Measurements from ENCODE around the gene SSH2. TPM values are rescaled to one million over a fixed set of nuclear protein-coding genes. Genes with fewer than 3 reads are reported as not detected.

The SSH2 gene
- total RNA-seq, 5 donors from 2014 or later (not counting 1 experiment from before 2014, with no cell fraction given), result 76.2 to 115 (median 82.7) TPM

GRCh38 chr17:29807520-29808361 lies 122.3 kb downstream of the SSH2 start:
- CTCF ChIA-PET, result interaction anchor here (0.5 to 5.8 kb wide), 39 partner anchors 10 to 1347 kb away, joined by 3 to 220 read pairs (median 5); partner anchors contain the start of gene SSH2 (in 2 of the 2)
- no peak overlapping the region for H3K4me3 ChIP-seq (ENCODE audit: control insufficient read depth in 1 of 2, extremely low read depth in 1 of 2, low read length in 1 of 2)
- Mint-ChIP-seq H3K27me3 (no peaks in the 10 kb centered on the region), H3K9me3 (no peaks in the 10 kb centered on the region), H3K4me1 (peaks cover 23 to 26% (median 26%) of the 10 kb centered on the region in 3 donors), H3K27ac (peak overlapping the region in 1 of 2 donors; percentile 2), H3K4me3 (no peak overlapping the region), H3K36me3 (no peaks in the 10 kb centered on the region)
- H3K27ac ChIP-seq (ENCODE audit: low read length), result no peak overlapping the region
- no peaks in the 10 kb centered on the region for H3K9me3 ChIP-seq
- POLR2A ChIA-PET, result interaction anchor here (0.6 to 1.0 kb wide), 4 partner anchors 123 to 1801 kb away, joined by 3 to 12 read pairs (median 7); partner anchors contain the start of gene SSH2 (in 1 of the 2)
- 54% methylated on average over 4 of the region's 14 CpGs for WGBS (ENCODE audit: insufficient coverage)
- no peaks in the 10 kb centered on the region for H3K27me3 ChIP-seq (replicated peaks in 1 of 2; ENCODE audit: control insufficient read depth in 2 of 2, extremely low read depth in 1 of 2, insufficient read depth in 2 of 2, low read length in 1 of 2)
- no peaks in the 10 kb centered on the region for H3K36me3 ChIP-seq (ENCODE audit: control insufficient read depth in 2 of 2, extremely low read depth in 1 of 2, insufficient read depth in 1 of 2, low read length in 1 of 2)
- ATAC-seq (replicated peaks in 1 of 4), result peak; percentile 73 to 85 (median 78)
- DNase-seq, result peak; percentile 17 to 82 (median 60)
- H3K4me1 ChIP-seq (ENCODE audit: control insufficient read depth in 1 of 2, extremely low read depth in 1 of 2, insufficient read depth in 2 of 2, low read length in 2 of 2), result peaks cover 12 to 20% of the 10 kb centered on the region in 2 experiments

- ATAC-seq (replicated peaks in 1 of 4) (no peak), DNase-seq (no peak)
- no peak overlapping the region for H3K4me3 ChIP-seq (ENCODE audit: control insufficient read depth in 1 of 2, extremely low read depth in 1 of 2, low read length in 1 of 2)
- Mint-ChIP-seq H3K27ac (no peak overlapping the region), H3K36me3 (no peaks in the 10 kb centered on the region), H3K4me1 (peaks cover under 1 to 2% (median under 1%) of the 10 kb centered on the region in 3 donors), H3K4me3 (no peak overlapping the region), H3K27me3 (no peaks in the 10 kb centered on the region), H3K9me3 (no peaks in the 10 kb centered on the region)
- ChIA-PET CTCF (interaction anchor here in 1 of 2 donors (0.6 to 1.1 kb wide), 5 partner anchors 23 to 592 kb away, joined by 3 to 4 read pairs (median 3); partner anchors contain the start of gene SSH2), POLR2A (no interaction called here)
- 100% methylated on average over 1 of the region's 3 CpGs for WGBS (ENCODE audit: insufficient coverage)
- H3K9me3 ChIP-seq, result no peaks in the 10 kb centered on the region
- peaks cover 0 to 4% of the 10 kb centered on the region in 2 experiments for H3K4me1 ChIP-seq (ENCODE audit: control insufficient read depth in 1 of 2, extremely low read depth in 1 of 2, insufficient read depth in 2 of 2, low read length in 2 of 2)
- no peak overlapping the region for H3K27ac ChIP-seq (ENCODE audit: low read length)
- no peaks in the 10 kb centered on the region for H3K27me3 ChIP-seq (replicated peaks in 1 of 2; ENCODE audit: control insufficient read depth in 2 of 2, extremely low read depth in 1 of 2, insufficient read depth in 2 of 2, low read length in 1 of 2)
- H3K36me3 ChIP-seq (ENCODE audit: control insufficient read depth in 2 of 2, extremely low read depth in 1 of 2, insufficient read depth in 1 of 2, low read length in 1 of 2), result no peaks in the 10 kb centered on the region
Observed at GRCh38 chr17:29802246-29802645, 127.8 kb downstream of the SSH2 start.

GRCh38 chr17:29800457-29800856 lies 129.6 kb downstream of the SSH2 start:
- Mint-ChIP-seq H3K4me3 (no peak overlapping the region), H3K4me1 (no peaks in the 10 kb centered on the region), H3K36me3 (no peaks in the 10 kb centered on the region), H3K27me3 (no peaks in the 10 kb centered on the region), H3K27ac (no peak overlapping the region), H3K9me3 (no peaks in the 10 kb centered on the region)
- no peaks in the 10 kb centered on the region for H3K4me1 ChIP-seq (ENCODE audit: control insufficient read depth in 1 of 2, extremely low read depth in 1 of 2, insufficient read depth in 2 of 2, low read length in 2 of 2)
- DNase-seq, result no peak
- no peak overlapping the region for H3K4me3 ChIP-seq (ENCODE audit: control insufficient read depth in 1 of 2, extremely low read depth in 1 of 2, low read length in 1 of 2)
- ChIA-PET CTCF (interaction anchor here (1.0 to 1.6 kb wide), 3 partner anchors 10 to 131 kb away, joined by 3 to 4 read pairs (median 3); no protein-coding TSS in a partner anchor), POLR2A (interaction anchor here in 1 of 2 donors (0.7 kb wide), 1 partner anchor 61 kb away, joined by 7 read pairs; no protein-coding TSS in a partner anchor)
- no peaks in the 10 kb centered on the region for H3K9me3 ChIP-seq
- WGBS (ENCODE audit: insufficient coverage), result no CpG with 5 or more reads among the region's 1 CpG
- H3K27ac ChIP-seq (ENCODE audit: low read length), result no peak overlapping the region
- ATAC-seq (replicated peaks in 1 of 4), result no peak
- H3K36me3 ChIP-seq (ENCODE audit: control insufficient read depth in 2 of 2, extremely low read depth in 1 of 2, insufficient read depth in 1 of 2, low read length in 1 of 2), result no peaks in the 10 kb centered on the region
- H3K27me3 ChIP-seq (replicated peaks in 1 of 2; ENCODE audit: control insufficient read depth in 2 of 2, extremely low read depth in 1 of 2, insufficient read depth in 2 of 2, low read length in 1 of 2), result no peaks in the 10 kb centered on the region

GRCh38 chr17:29796652-29797051 lies 133.4 kb downstream of the SSH2 start:
- Mint-ChIP-seq H3K9me3 (no peaks in the 10 kb centered on the region), H3K4me3 (no peak overlapping the region), H3K36me3 (no peaks in the 10 kb centered on the region), H3K27ac (no peak overlapping the region), H3K27me3 (no peaks in the 10 kb centered on the region), H3K4me1 (no peaks in the 10 kb centered on the region)
- ATAC-seq (replicated peaks in 1 of 4) (no peak), DNase-seq (no peak)
- no peaks in the 10 kb centered on the region for H3K4me1 ChIP-seq (ENCODE audit: control insufficient read depth in 1 of 2, extremely low read depth in 1 of 2, insufficient read depth in 2 of 2, low read length in 2 of 2)
- H3K4me3 ChIP-seq (ENCODE audit: control insufficient read depth in 1 of 2, extremely low read depth in 1 of 2, low read length in 1 of 2), result no peak overlapping the region
- no peaks in the 10 kb centered on the region for H3K27me3 ChIP-seq (replicated peaks in 1 of 2; ENCODE audit: control insufficient read depth in 2 of 2, extremely low read depth in 1 of 2, insufficient read depth in 2 of 2, low read length in 1 of 2)
- ChIA-PET POLR2A (no interaction called here), CTCF (interaction anchor here in 1 of 2 donors (0.6 to 1.1 kb wide), 2 partner anchors 155 to 260 kb away, joined by 5 to 7 read pairs; no protein-coding TSS in a partner anchor)
- no peaks in the 10 kb centered on the region for H3K9me3 ChIP-seq
- WGBS (ENCODE audit: insufficient coverage), result no CpG with 5 or more reads among the region's 2 CpGs
- peaks cover 0 to 2% of the 10 kb centered on the region in 2 donors for H3K36me3 ChIP-seq (ENCODE audit: control insufficient read depth in 2 of 2, extremely low read depth in 1 of 2, insufficient read depth in 1 of 2, low read length in 1 of 2)
- H3K27ac ChIP-seq (ENCODE audit: low read length), result no peak overlapping the region

- H3K4me1 Mint-ChIP-seq, result no peaks in the 10 kb centered on the region
- peaks cover 17% of the 10 kb centered on the region for H3K36me3 Mint-ChIP-seq
- no peaks in the 10 kb centered on the region for H3K9me3 Mint-ChIP-seq
- CTCF ChIA-PET, result interaction anchor here in 1 of 2 donors (0.6 kb wide), 1 partner anchor 14 kb away, joined by 5 read pairs; no protein-coding TSS in a partner anchor
- H3K27me3 Mint-ChIP-seq, result no peaks in the 10 kb centered on the region
- H3K27me3 ChIP-seq (replicated peaks in 1 of 2; ENCODE audit: control insufficient read depth in 2 of 2, extremely low read depth in 1 of 2, insufficient read depth in 2 of 2, low read length in 1 of 2), result no peaks in the 10 kb centered on the region
- H3K27ac Mint-ChIP-seq, result no peak overlapping the region
- no peaks in the 10 kb centered on the region for H3K9me3 ChIP-seq
- ATAC-seq (replicated peaks in 1 of 4) (no peak), DNase-seq (no peak)
- no peak overlapping the region for H3K4me3 Mint-ChIP-seq
- H3K36me3 ChIP-seq (ENCODE audit: control insufficient read depth in 2 of 2, extremely low read depth in 1 of 2, insufficient read depth in 1 of 2, low read length in 1 of 2), result peaks cover 0 to 8% of the 10 kb centered on the region in 2 donors
- POLR2A ChIA-PET, result no interaction called here
- H3K4me1 ChIP-seq (ENCODE audit: control insufficient read depth in 1 of 2, extremely low read depth in 1 of 2, insufficient read depth in 2 of 2, low read length in 2 of 2), result no peaks in the 10 kb centered on the region
- H3K27ac ChIP-seq (ENCODE audit: low read length), result no peak overlapping the region
- WGBS (ENCODE audit: insufficient coverage), result 83% methylated on average over 2 of the region's 5 CpGs
- no peak overlapping the region for H3K4me3 ChIP-seq (ENCODE audit: control insufficient read depth in 1 of 2, extremely low read depth in 1 of 2, low read length in 1 of 2)
Observed at GRCh38 chr17:29793501-29793900, 136.5 kb downstream of the SSH2 start.

GRCh38 chr17:29791336-29792080 lies 138.5 kb downstream of the SSH2 start:
- H3K4me1 ChIP-seq (ENCODE audit: control insufficient read depth in 1 of 2, extremely low read depth in 1 of 2, insufficient read depth in 2 of 2, low read length in 2 of 2), result no peaks in the 10 kb centered on the region
- H3K9me3 Mint-ChIP-seq, result no peaks in the 10 kb centered on the region
- peaks cover 22% of the 10 kb centered on the region for H3K36me3 Mint-ChIP-seq
- no peaks in the 10 kb centered on the region for H3K27me3 ChIP-seq (replicated peaks in 1 of 2; ENCODE audit: control insufficient read depth in 2 of 2, extremely low read depth in 1 of 2, insufficient read depth in 2 of 2, low read length in 1 of 2)
- no peak overlapping the region for H3K4me3 Mint-ChIP-seq
- no peaks in the 10 kb centered on the region for H3K4me1 Mint-ChIP-seq
- WGBS (ENCODE audit: insufficient coverage), result no CpG with 5 or more reads among the region's 3 CpGs
- peaks cover 0 to 8% of the 10 kb centered on the region in 2 donors for H3K36me3 ChIP-seq (ENCODE audit: control insufficient read depth in 2 of 2, extremely low read depth in 1 of 2, insufficient read depth in 1 of 2, low read length in 1 of 2)
- H3K27me3 Mint-ChIP-seq, result no peaks in the 10 kb centered on the region
- H3K9me3 ChIP-seq, result no peaks in the 10 kb centered on the region
- DNase-seq (no peak), ATAC-seq (replicated peaks in 1 of 4) (no peak)
- ChIA-PET CTCF (interaction anchor here (0.6 to 1.0 kb wide), 5 partner anchors 102 to 646 kb away, joined by 3 to 5 read pairs (median 4); no protein-coding TSS in a partner anchor), POLR2A (interaction anchor here in 1 of 2 donors (0.6 to 0.7 kb wide), 2 partner anchors 100 to 999 kb away, joined by 4 to 10 read pairs; no protein-coding TSS in a partner anchor)
- no peak overlapping the region for H3K27ac ChIP-seq (ENCODE audit: low read length)
- H3K4me3 ChIP-seq (ENCODE audit: control insufficient read depth in 1 of 2, extremely low read depth in 1 of 2, low read length in 1 of 2), result no peak overlapping the region
- H3K27ac Mint-ChIP-seq, result no peak overlapping the region
